ENCODE data around the gene KLHL21. TPM values are rescaled to one million over a fixed set of nuclear protein-coding genes. Genes with fewer than 3 reads are reported as not detected.
"Not testable (repeated sequence)": the region's sequence is repeated elsewhere in the genome, so short reads cannot be mapped to it uniquely, and the experiment has no call there.

The KLHL21 gene
- total and polyA plus RNA-seq, 10 of the 15 experiments (the other 5 are each of a cell fraction or from before 2014, with no cell fraction given): 0.76 to 12.2 (median 5.2) TPM

GRCh38 chr1:6600410-6601048, 2.1 kb downstream of the KLHL21 start:
- TF ChIP-seq SIN3A (IDR thresholded peaks at IDR 0.05; ENCODE audit: low read depth, low read length): 0 out of 2 replicates have a peak, but pooled peaks have one; percentile 4
- TF ChIP-seq ZBTB40 (IDR thresholded peaks at IDR 0.05; ENCODE audit: borderline replicate concordance): 0 out of 2 replicates have a peak, but pooled peaks have one; percentile 7
- TF ChIP-seq ATF7 (IDR thresholded peaks at IDR 0.05; ENCODE audit: low read depth): no peak
- no peak for TF ChIP-seq PML (IDR thresholded peaks at IDR 0.05; ENCODE audit: low read length)
- no peak for TF ChIP-seq GATAD2B (conservative IDR thresholded peaks at IDR 0.05; ENCODE audit: low read depth)
- TSS peak; percentile 54 for BruUV-seq (replicated peaks)
- in situ Hi-C loops (cut with MboI) (no loop called here), intact Hi-C loops (cut with micrococcal nuclease; ENCODE audit: unreplicated experiment) (no loop called here)
- Histone ChIP-seq H3K9me3 (replicated peaks; ENCODE audit: control insufficient read depth, insufficient read depth, low read length) (no peaks in the 10 kb centered on the region), H3K4me1 (ENCODE audit: control insufficient read depth, insufficient read depth, low read length) (peaks cover 13% of the 10 kb centered on the region), H3K36me3 (ENCODE audit: control insufficient read depth in 2 of 2, insufficient read depth in 2 of 2, low read length in 1 of 2) (peaks cover 2 to 10% of the 10 kb centered on the region in 2 experiments; a peak in 3 of 4 replicates), H4K20me1 (ENCODE audit: control insufficient read depth, insufficient read depth) (no peaks in the 10 kb centered on the region), H3K4me2 (ENCODE audit: control insufficient read depth, insufficient read depth) (peak overlapping the region; percentile 100), H3K9ac (ENCODE audit: control insufficient read depth, insufficient read depth, low read length) (peak overlapping the region; percentile 84), H3K79me2 (ENCODE audit: control insufficient read depth, insufficient read depth, low read length) (peaks cover 36% of the 10 kb centered on the region), H2AFZ (ENCODE audit: control insufficient read depth, low read depth, low read length) (peak overlapping the region; percentile 70), H3K27me3 (replicated peaks in 1 of 2; ENCODE audit: control insufficient read depth in 2 of 2, insufficient read depth in 2 of 2, low read length in 1 of 2) (no peaks in the 10 kb centered on the region), H3K4me3 (peak overlapping the region; percentile 94), H3K27ac (ENCODE audit: control insufficient read depth, insufficient read depth) (peak overlapping the region; percentile 73)
- ATAC-seq: peak; percentile 10
- DNase-seq (ENCODE audit: low read depth, low spot score): no peak
- WGBS (ENCODE audit: insufficient coverage, insufficient replicate concordance, low lambda C conversion rate, missing lambda C conversion rate): 20% methylated on average over 10 of the region's 10 CpGs
- ChIA-PET CTCF (interaction anchor here (0.8 to 5.4 kb wide), 5 partner anchors 12 to 110 kb away, joined by 3 to 39 read pairs (median 4); partner anchors contain the start of genes NOL9, TAS1R1 and ZBTB48), SMC1A (ENCODE audit: uncharacterized antibody, unreplicated experiment) (interaction anchor here (0.7 to 2.1 kb wide), 9 partner anchors 9 to 48 kb away, joined by 3 to 16 read pairs (median 3); partner anchors contain the start of gene ZBTB48), POLR2A (interaction anchor here (0.9 to 4.0 kb wide), 5 partner anchors 12 to 47 kb away, joined by 3 to 22 read pairs (median 3); partner anchors contain the start of genes NOL9 and ZBTB48), RAD21 (ENCODE audit: unreplicated experiment) (interaction anchor here (0.8 to 3.9 kb wide), 4 partner anchors 20 to 46 kb away, joined by 3 to 38 read pairs (median 3); partner anchors contain the start of genes NOL9, TAS1R1 and ZBTB48)
- no peak for FAIRE-seq

GRCh38 chr1:6599991-6600390, 2.7 kb downstream of the KLHL21 start:
- CTCF ChIA-PET: interaction anchor here (0.8 to 5.4 kb wide), 5 partner anchors 12 to 109 kb away, joined by 3 to 39 read pairs (median 4); partner anchors contain the start of genes NOL9, TAS1R1 and ZBTB48
- peaks cover 7 to 11% of the 10 kb centered on the region in 2 experiments for H3K36me3 ChIP-seq (ENCODE audit: control insufficient read depth in 2 of 2, insufficient read depth in 2 of 2, low read length in 1 of 2)
- intact Hi-C loops (cut with micrococcal nuclease; ENCODE audit: unreplicated experiment); FAIRE-seq; in situ Hi-C loops (cut with MboI); H3K9me3 ChIP-seq (replicated peaks; ENCODE audit: control insufficient read depth, insufficient read depth, low read length); BruUV-seq (replicated peaks); H2AFZ ChIP-seq (ENCODE audit: control insufficient read depth, low read depth, low read length); H3K27me3 ChIP-seq (replicated peaks in 1 of 2; ENCODE audit: control insufficient read depth in 2 of 2, insufficient read depth in 2 of 2, low read length in 1 of 2); DNase-seq (ENCODE audit: low read depth, low spot score); H4K20me1 ChIP-seq (ENCODE audit: control insufficient read depth, insufficient read depth); ATAC-seq: not testable (repeated sequence)
- peaks cover 36% of the 10 kb centered on the region for H3K79me2 ChIP-seq (ENCODE audit: control insufficient read depth, insufficient read depth, low read length)
- peaks cover 13% of the 10 kb centered on the region for H3K4me1 ChIP-seq (ENCODE audit: control insufficient read depth, insufficient read depth, low read length)
- H3K9ac ChIP-seq (ENCODE audit: control insufficient read depth, insufficient read depth, low read length): peak overlapping the region; percentile 84
- RAD21 ChIA-PET (ENCODE audit: unreplicated experiment): interaction anchor here (0.8 to 3.9 kb wide), 4 partner anchors 19 to 45 kb away, joined by 3 to 38 read pairs (median 3); partner anchors contain the start of genes NOL9, TAS1R1 and ZBTB48
- POLR2A ChIA-PET: interaction anchor here (1.0 to 4.0 kb wide), 4 partner anchors 12 to 46 kb away, joined by 3 to 22 read pairs (median 3); partner anchors contain the start of genes NOL9 and ZBTB48
- H3K4me2 ChIP-seq (ENCODE audit: control insufficient read depth, insufficient read depth): peak overlapping the region; percentile 100
- H3K4me3 ChIP-seq: peak overlapping the region; percentile 94
- peak overlapping the region; percentile 73 for H3K27ac ChIP-seq (ENCODE audit: control insufficient read depth, insufficient read depth)
- SMC1A ChIA-PET (ENCODE audit: uncharacterized antibody, unreplicated experiment): interaction anchor here (0.7 to 2.1 kb wide), 8 partner anchors 9 to 38 kb away, joined by 3 to 16 read pairs (median 3); partner anchors contain the start of gene ZBTB48
- 66% methylated on average over 8 of the region's 8 CpGs for WGBS (ENCODE audit: insufficient coverage, insufficient replicate concordance, low lambda C conversion rate, missing lambda C conversion rate)

Data from GM12878 (cell line).